Common myeloid progenitor, CD34-positive (primary cell): ENCODE data around the gene SUCLG2.

Experiments used
- CTCF ChIA-PET: fragments of 350-600 bp; sonication (Branson Sonifier 250); formaldehyde crosslinking; loops from one replicate; lab custom pipeline; 2021; ENCODE audit warnings: antibody characterized with exemption; lab: Charles Lee
- POLR2A ChIA-PET: fragments of 350-600 bp; sonication (Branson Sonifier 250); formaldehyde crosslinking; loops from one replicate; lab custom pipeline; 2021; ENCODE audit warnings: antibody characterized with exemption; lab: Charles Lee
- DNase-seq, 3 donors: peaks; one replicate each; pipeline versions ENCODE4 v3.0.0 to v3.0.0-alpha.2; 2013
- H3K27ac ChIP-seq, 2 experiments: 1 replicate in 1 of 2; 2 replicates in 1 of 2; pipeline ENCODE4 v1.7.0; 2013; ENCODE audit warnings: inconsistent platforms in 2 of 2, low read length in 2 of 2, mild to moderate bottlenecking in 2 of 2, low read depth in 1 of 2, moderate library complexity in 1 of 2; ENCODE audit not compliant: severe bottlenecking in 2 of 2, insufficient read depth in 1 of 2, poor library complexity in 1 of 2
- H3K27me3 ChIP-seq, 5 experiments: replicated peaks in 2 of 5; 1 replicate in 3 of 5; 2 replicates in 2 of 5; pipeline versions ENCODE4 v1.6.1 to v1.7.0; 2013; ENCODE audit warnings: low read length in 4 of 5, mild to moderate bottlenecking in 2 of 5, moderate library complexity in 2 of 5, inconsistent platforms in 1 of 5; ENCODE audit not compliant: insufficient read depth in 5 of 5, control insufficient read depth in 4 of 5
- H3K36me3 ChIP-seq, 4 experiments: 1 replicate in 2 of 4; 2 replicates in 2 of 4; pipeline versions ENCODE4 v1.6.1 to v1.7.0; 2013; ENCODE audit warnings: low read length in 3 of 4, control low read depth in 1 of 4, mild to moderate bottlenecking in 1 of 4; ENCODE audit not compliant: control insufficient read depth in 4 of 4, insufficient read depth in 4 of 4
- H3K4me1 ChIP-seq, 4 experiments: 1 replicate in 3 of 4; 2 replicates in 1 of 4; pipeline versions ENCODE4 v1.6.1 to v1.7.1; 2013; ENCODE audit warnings: low read length in 3 of 4, mild to moderate bottlenecking in 3 of 4, control low read depth in 1 of 4, inconsistent platforms in 1 of 4, moderate library complexity in 1 of 4; ENCODE audit not compliant: control insufficient read depth in 4 of 4, insufficient read depth in 4 of 4; ENCODE audit errors: control extremely low read depth in 1 of 4
- H3K4me3 ChIP-seq, 7 experiments: 1 replicate in 4 of 7; 2 replicates in 3 of 7; pipeline versions ENCODE4 v1.5.1 to v1.7.0; 2013; ENCODE audit warnings: mild to moderate bottlenecking in 7 of 7, low read length in 6 of 7, moderate library complexity in 6 of 7, inconsistent platforms in 2 of 7, low read depth in 2 of 7, control low read depth in 1 of 7; ENCODE audit not compliant: insufficient read depth in 4 of 7, control insufficient read depth in 1 of 7; ENCODE audit errors: extremely low read depth in 1 of 7
- H3K9me3 ChIP-seq, 5 experiments: 1 replicate in 4 of 5; 2 replicates in 1 of 5; pipeline versions ENCODE4 v1.6.1 to v1.7.1; 2013; ENCODE audit warnings: low read length in 4 of 5, mild to moderate bottlenecking in 2 of 5, inconsistent platforms in 1 of 5, low read depth in 1 of 5, moderate library complexity in 1 of 5; ENCODE audit not compliant: control insufficient read depth in 4 of 5, insufficient read depth in 2 of 5; ENCODE audit errors: control extremely low read depth in 1 of 5
- WGBS: methylation state at CpG from one replicate; pipeline ENCODE4 v1.1.5; 2013; ENCODE audit not compliant: insufficient coverage; 5-methylcytosine and 5-hydroxymethylcytosine counted together

The SUCLG2 gene

GRCh38 chr3:67635257-67635656, 19.2 kb downstream of the SUCLG2 start:
- ChIA-PET POLR2A (no interaction called here), CTCF (no interaction called here)
- peaks cover 0 to 12% (median 0%) of the 10 kb centered on the region in 5 experiments for H3K27me3 ChIP-seq
- H3K4me1 ChIP-seq, result no peaks in the 10 kb centered on the region
- no peaks in the 10 kb centered on the region for H3K36me3 ChIP-seq
- H3K27ac ChIP-seq, result no peak overlapping the region
- H3K4me3 ChIP-seq, result no peak overlapping the region
- DNase-seq, result no peak
- H3K9me3 ChIP-seq, result no peaks in the 10 kb centered on the region

GRCh38 chr3:67630666-67631362, 23.6 kb downstream of the SUCLG2 start:
- Histone ChIP-seq H3K27me3 (peaks cover 0 to 7% (median 0%) of the 10 kb centered on the region in 5 experiments), H3K27ac (no peak overlapping the region)
- CTCF ChIA-PET, result no interaction called here

DNA sequence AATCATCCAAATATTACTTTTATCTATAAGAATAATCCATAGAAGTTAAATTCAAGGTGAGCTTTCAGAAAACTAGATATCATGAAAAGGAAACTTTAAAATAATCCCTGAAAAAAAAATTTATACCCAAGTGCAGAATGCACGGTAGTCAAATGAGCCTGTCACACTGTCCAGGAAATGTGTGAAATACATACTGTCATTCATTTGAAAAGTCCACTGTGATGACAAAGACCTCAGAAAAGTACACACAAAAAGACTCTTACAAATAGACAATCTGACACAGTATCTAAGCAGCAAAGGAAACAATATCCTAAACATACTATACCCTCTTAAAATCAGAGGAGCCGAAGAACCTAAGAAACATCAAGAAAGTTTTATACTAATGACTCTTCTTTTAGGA, 29.7 kb downstream of the SUCLG2 start:
- POLR2A ChIA-PET, result no interaction called here
- no peak overlapping the region for H3K4me3 ChIP-seq
- CTCF ChIA-PET, result no interaction called here
- no peak for DNase-seq
- WGBS, result no CpG with 5 or more reads among the region's 2 CpGs
- no peak overlapping the region for H3K27ac ChIP-seq
- H3K36me3 ChIP-seq, result no peaks in the 10 kb centered on the region
- H3K4me1 ChIP-seq, result no peaks in the 10 kb centered on the region
- peaks cover 0 to 3% (median 0%) of the 10 kb centered on the region in 5 experiments for H3K27me3 ChIP-seq
- no peaks in the 10 kb centered on the region for H3K9me3 ChIP-seq

More at GRCh38 chr3:67630666-67631362, 23.6 kb downstream of the SUCLG2 start:
- Histone ChIP-seq H3K9me3 (no peaks in the 10 kb centered on the region), H3K36me3 (no peaks in the 10 kb centered on the region), H3K4me1 (no peaks in the 10 kb centered on the region), H3K4me3 (no peak overlapping the region)
- WGBS, result 83% methylated on average over 6 of the region's 6 CpGs
- POLR2A ChIA-PET, result no interaction called here
- no peak for DNase-seq

DNA sequence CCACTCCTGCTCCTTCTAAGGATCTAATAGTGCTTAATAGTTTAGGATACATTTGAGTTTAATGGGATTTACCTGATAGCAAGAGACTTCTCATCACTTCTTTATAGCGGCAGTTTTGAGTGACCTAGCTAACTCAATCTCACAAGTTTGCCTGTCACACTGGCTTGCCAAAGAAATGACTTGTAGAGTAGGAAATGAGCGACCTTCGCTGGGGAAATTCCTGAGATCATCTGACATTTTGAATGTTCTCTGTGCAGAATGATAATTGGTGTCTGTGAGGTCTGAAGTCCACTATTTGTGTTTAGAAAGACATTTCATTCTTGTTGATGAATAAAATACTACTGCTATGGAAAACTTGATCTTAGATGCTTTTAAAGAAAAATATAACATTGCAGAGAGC, 30.3 kb downstream of the SUCLG2 start:
- POLR2A ChIA-PET, result no interaction called here
- Histone ChIP-seq H3K4me3 (no peak overlapping the region), H3K4me1 (no peaks in the 10 kb centered on the region), H3K27me3 (peaks cover 0 to 3% (median 0%) of the 10 kb centered on the region in 5 experiments), H3K9me3 (no peaks in the 10 kb centered on the region), H3K36me3 (no peaks in the 10 kb centered on the region), H3K27ac (no peak overlapping the region)
- DNase-seq, result no peak
- CTCF ChIA-PET, result interaction anchor here (1.3 kb wide), 1 partner anchor 15 kb away, joined by 3 read pairs; no protein-coding TSS in a partner anchor
- 100% methylated on average over 3 of the region's 3 CpGs for WGBS

DNA sequence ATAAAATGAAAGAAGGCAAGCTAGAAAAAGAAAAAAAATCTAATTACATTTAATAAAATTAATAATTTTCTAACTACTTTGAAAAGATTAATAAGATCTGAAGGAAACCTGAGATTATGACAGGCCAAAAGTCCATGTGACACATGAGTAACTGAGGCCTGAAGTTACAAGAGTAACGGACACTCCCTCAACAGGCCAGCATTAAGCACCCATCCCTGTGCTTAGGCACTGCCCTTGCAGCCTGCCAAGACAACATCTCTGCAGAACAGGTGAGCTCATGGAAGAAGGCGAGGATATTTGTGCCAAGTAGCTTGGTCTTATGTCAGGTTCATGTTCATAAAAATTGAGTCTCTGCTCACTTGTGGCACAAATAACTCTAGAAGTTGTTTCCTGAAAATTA, 31.8 kb downstream of the SUCLG2 start:
- no peaks in the 10 kb centered on the region for H3K9me3 ChIP-seq
- no peak for DNase-seq
- WGBS, result 100% methylated on average over 2 of the region's 2 CpGs
- peaks cover 0 to 3% (median 0%) of the 10 kb centered on the region in 5 experiments for H3K27me3 ChIP-seq
- no peak overlapping the region for H3K27ac ChIP-seq
- no peaks in the 10 kb centered on the region for H3K4me1 ChIP-seq
- POLR2A ChIA-PET, result no interaction called here
- H3K36me3 ChIP-seq, result no peaks in the 10 kb centered on the region
- CTCF ChIA-PET, result interaction anchor here (1.3 kb wide), 1 partner anchor 17 kb away, joined by 3 read pairs; no protein-coding TSS in a partner anchor
- H3K4me3 ChIP-seq, result no peak overlapping the region

DNA sequence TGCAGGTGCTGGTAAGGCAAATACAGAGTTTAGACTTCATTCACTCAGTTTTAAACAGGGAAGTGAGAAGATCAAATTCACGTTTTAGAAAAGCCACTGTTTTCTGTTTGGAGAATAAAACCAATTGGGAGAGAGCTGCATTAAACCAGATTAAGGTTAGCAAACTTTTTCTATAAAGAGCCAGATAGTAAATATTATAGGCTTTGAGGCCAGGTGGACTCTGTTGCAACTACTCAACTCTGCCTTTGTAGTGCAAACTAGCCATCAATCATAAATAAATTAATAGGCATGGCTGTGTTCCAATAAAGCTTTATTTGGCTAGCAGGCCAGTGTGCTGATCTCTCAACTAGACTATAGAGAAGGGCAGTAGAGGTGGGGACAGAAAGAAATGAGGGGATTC, 33.5 kb downstream of the SUCLG2 start:
- H3K27ac ChIP-seq, result no peak overlapping the region
- no peak overlapping the region for H3K4me3 ChIP-seq
- no peaks in the 10 kb centered on the region for H3K4me1 ChIP-seq
- no peaks in the 10 kb centered on the region for H3K9me3 ChIP-seq
- WGBS, result 88% methylated on average over 1 of the region's 1 CpG
- POLR2A ChIA-PET, result no interaction called here
- CTCF ChIA-PET, result no interaction called here
- H3K36me3 ChIP-seq, result no peaks in the 10 kb centered on the region
- DNase-seq, result no peak
- peaks cover 0 to 3% (median 0%) of the 10 kb centered on the region in 5 experiments for H3K27me3 ChIP-seq

GRCh38 chr3:67619991-67620390, 34.4 kb downstream of the SUCLG2 start:
- no peaks in the 10 kb centered on the region for H3K9me3 ChIP-seq
- WGBS, result 94% methylated on average over 3 of the region's 3 CpGs
- no peak overlapping the region for H3K27ac ChIP-seq
- no peak overlapping the region for H3K4me3 ChIP-seq
- ChIA-PET POLR2A (no interaction called here), CTCF (no interaction called here)
- H3K4me1 ChIP-seq, result no peaks in the 10 kb centered on the region
- no peaks in the 10 kb centered on the region for H3K36me3 ChIP-seq
- DNase-seq, result no peak
- H3K27me3 ChIP-seq, result peaks cover 0 to 3% (median 0%) of the 10 kb centered on the region in 5 experiments
